BE2C (cell line): Measurements from ENCODE around the gene ADRM1.

Source experiments
- DNase-seq: peaks from one replicate; pipeline ENCODE4 v3.0.0-alpha.2; 2020
- H3K27me3 ChIP-seq: fragments of 250-450 bp; sonication (Bioruptor Pico); 2 replicates; pipeline ENCODE4 v1.5.1; 2020; ENCODE audit warnings: mild to moderate bottlenecking
- H3K36me3 ChIP-seq: fragments of 250-450 bp; sonication (Bioruptor Pico); 2 replicates; pipeline ENCODE4 v1.5.1; 2020; ENCODE audit warnings: mild to moderate bottlenecking
- H3K4me1 ChIP-seq: fragments of 250-450 bp; sonication (Bioruptor Pico); 2 replicates; pipeline ENCODE4 v1.5.1; 2020
- H3K4me3 ChIP-seq: 2 replicates; pipeline ENCODE4 v1.5.1; 2011; ENCODE audit warnings: low read depth, low read length
- H3K9me3 ChIP-seq: fragments of 250-450 bp; sonication (Bioruptor Pico); 2 replicates; pipeline ENCODE4 v1.5.1; 2020
- TF ChIP-seq, protein P1 (sequence below): IDR thresholded peaks from 2 replicates; pipeline ENCODE4 v1.5.1; 2012; ENCODE audit warnings: mild to moderate bottlenecking, low read depth, low read length

ADRM1 gene

DNA sequence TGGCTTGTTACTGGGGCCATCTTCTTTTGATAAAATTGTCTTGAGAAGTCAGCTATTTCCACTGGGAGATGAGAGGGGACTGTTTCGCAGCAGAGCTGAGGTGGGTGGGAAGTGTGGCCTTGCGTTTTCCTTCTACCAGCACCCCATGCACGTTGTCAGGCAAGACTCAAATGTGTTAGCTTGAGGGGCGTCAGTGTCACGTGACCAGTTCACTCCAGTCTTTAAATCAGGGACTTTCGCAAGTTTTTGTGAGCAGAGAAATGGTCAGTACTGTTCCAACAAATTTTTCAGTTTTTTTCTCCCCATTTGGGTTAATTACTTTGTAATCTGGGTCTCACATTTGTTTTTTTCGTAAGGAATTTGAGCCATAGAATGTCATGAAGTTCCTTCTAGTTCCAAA, 20.7 kb upstream of the ADRM1 start:
- Histone ChIP-seq H3K4me1 (peaks cover 11% of the 10 kb centered on the region), H3K9me3 (no peaks in the 10 kb centered on the region), H3K27me3 (no peaks in the 10 kb centered on the region), H3K36me3 (peaks cover 23% of the 10 kb centered on the region), H3K4me3 (no peak overlapping the region)
- DNase-seq, result no peak
- TF ChIP-seq, protein P1, sequence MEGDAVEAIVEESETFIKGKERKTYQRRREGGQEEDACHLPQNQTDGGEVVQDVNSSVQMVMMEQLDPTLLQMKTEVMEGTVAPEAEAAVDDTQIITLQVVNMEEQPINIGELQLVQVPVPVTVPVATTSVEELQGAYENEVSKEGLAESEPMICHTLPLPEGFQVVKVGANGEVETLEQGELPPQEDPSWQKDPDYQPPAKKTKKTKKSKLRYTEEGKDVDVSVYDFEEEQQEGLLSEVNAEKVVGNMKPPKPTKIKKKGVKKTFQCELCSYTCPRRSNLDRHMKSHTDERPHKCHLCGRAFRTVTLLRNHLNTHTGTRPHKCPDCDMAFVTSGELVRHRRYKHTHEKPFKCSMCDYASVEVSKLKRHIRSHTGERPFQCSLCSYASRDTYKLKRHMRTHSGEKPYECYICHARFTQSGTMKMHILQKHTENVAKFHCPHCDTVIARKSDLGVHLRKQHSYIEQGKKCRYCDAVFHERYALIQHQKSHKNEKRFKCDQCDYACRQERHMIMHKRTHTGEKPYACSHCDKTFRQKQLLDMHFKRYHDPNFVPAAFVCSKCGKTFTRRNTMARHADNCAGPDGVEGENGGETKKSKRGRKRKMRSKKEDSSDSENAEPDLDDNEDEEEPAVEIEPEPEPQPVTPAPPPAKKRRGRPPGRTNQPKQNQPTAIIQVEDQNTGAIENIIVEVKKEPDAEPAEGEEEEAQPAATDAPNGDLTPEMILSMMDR, result no peak

DNA sequence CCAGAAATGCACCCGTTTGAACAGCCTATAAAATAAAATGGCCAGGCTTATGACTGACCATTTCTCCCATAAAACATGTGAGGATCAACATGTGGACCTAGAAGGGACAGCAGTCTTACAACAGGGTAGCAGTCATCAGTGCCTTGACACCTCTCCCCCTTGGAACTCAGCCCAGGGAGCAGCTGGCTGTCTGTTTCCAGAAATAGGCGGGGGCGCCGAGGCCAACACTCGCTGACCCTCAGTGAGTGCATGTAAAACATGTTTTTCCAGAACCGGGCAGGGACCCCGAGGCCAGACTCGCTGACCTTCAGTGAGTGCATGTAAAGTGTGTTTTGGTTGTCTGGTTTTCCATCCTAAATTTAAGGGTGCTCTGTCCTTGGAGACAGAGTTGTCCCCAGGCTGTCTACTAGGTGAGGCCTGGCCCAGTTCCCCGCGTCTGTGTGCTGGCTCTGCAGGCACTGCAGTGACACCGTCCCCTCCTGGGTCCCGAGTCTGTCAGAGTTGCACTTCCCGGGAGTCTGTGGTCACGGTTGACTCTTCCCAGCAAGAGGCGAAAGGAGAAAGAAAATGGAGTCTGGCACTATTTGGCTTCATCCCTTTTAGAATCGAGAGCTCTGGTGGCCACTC, 19.8 kb upstream of the ADRM1 start:
- Histone ChIP-seq H3K4me1 (peaks cover 11% of the 10 kb centered on the region), H3K27me3 (no peaks in the 10 kb centered on the region), H3K36me3 (peaks cover 23% of the 10 kb centered on the region), H3K9me3 (no peaks in the 10 kb centered on the region), H3K4me3 (no peak overlapping the region)
- TF ChIP-seq, protein P1, result no peak
- peak; percentile 53 for DNase-seq

DNA sequence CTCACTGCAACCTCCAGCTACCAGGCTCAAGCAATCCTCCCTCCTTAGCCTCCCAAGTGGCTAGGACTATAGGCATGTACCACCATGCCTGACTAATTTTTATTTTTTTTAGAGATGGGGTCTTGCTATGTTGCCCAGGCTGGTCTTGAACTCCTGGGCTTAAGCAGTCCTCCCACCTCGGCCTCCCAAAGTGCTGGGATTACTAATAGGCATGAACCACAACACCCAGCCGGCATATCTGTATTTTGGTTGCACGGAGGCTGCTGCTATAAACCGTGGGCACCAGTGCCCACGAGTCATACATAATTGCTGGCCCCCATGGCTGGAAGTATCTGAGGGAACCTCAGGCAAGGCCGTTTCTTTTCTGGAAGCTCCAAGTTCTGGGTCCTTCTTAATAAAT, 18.3 kb upstream of the ADRM1 start:
- no peak for DNase-seq
- Histone ChIP-seq H3K4me1 (peaks cover 11% of the 10 kb centered on the region), H3K9me3 (no peaks in the 10 kb centered on the region), H3K4me3 (no peak overlapping the region), H3K27me3 (no peaks in the 10 kb centered on the region), H3K36me3 (peaks cover 18% of the 10 kb centered on the region)
- TF ChIP-seq, protein P1, result no peak

DNA sequence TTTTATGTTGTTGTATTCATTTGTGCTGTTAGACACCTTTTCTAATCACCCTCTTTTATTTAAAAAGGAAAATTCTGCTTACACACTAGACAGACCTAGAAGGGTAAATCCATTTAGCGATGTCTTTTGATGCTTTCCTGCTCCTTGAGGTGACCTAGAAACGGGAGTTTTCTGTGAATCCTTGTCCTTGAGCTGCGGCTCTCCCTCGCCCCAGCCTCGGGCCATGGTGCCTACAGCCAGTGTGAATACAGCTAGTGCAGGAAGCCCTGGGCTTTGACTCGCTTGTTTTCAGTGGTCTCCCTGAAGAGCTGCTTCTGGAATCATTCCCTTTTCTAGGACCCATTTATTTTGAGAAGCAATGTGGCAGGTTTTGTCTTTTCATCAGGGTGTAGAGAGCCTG, 17.6 kb upstream of the ADRM1 start:
- TF ChIP-seq, protein P1, result no peak
- DNase-seq, result no peak
- H3K27me3 ChIP-seq, result no peaks in the 10 kb centered on the region
- H3K4me1 ChIP-seq, result peaks cover 11% of the 10 kb centered on the region
- peaks cover 12% of the 10 kb centered on the region for H3K36me3 ChIP-seq
- H3K4me3 ChIP-seq, result no peak overlapping the region
- no peaks in the 10 kb centered on the region for H3K9me3 ChIP-seq

DNA sequence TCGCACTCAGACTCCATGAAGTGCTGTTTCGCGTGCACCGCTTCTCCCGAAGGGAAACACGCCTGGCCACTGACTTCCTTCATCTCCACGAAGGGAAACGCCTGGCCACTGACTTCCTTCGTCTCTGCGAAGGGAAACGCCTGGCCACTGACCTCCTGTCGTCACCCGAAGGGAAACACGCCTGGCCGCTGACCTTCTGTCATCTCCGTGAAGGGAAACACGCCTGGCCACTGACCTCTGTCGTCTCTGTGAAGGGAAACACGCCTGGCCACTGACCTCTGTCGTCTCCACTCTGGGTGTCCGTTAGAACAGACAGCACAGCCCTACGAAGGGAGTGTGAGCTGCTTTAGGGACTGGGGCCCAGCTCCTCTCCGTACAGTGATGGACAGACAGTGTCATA, 17.1 kb upstream of the ADRM1 start:
- TF ChIP-seq, protein P1, result no peak
- Histone ChIP-seq H3K4me3 (no peak overlapping the region), H3K4me1 (peaks cover 11% of the 10 kb centered on the region), H3K9me3 (no peaks in the 10 kb centered on the region), H3K27me3 (no peaks in the 10 kb centered on the region), H3K36me3 (peaks cover 12% of the 10 kb centered on the region)
- no peak for DNase-seq

DNA sequence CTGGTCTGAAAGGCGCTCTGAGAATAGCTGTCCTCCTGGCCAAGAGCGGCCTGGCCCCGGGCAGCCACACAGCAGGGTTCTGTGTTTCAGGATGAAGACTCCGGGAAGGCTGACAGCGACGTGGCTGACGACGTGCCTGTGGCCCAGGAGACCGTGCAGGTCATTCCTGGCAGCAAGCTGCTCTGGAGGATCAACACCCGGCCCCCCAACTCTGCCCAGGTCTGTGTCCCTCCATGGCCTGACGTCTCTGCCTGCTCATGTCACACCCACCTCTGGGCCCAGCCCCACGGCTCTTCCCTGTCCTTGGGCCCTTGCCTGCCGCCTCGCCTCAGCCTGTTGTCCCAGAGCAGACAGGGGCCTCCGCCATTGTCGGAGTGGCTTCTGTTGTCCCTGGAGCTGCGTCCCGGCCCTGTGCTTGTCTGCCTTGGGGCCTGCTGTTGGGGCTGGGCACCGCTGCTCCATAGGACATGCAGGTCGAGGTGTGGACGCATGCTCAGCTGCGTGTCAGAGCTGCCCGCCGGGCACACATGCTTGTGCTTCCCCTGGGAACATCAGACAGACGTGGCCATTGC, 16.2 kb upstream of the ADRM1 start:
- no peak overlapping the region for H3K4me3 ChIP-seq
- peak; percentile 83 for DNase-seq
- H3K36me3 ChIP-seq, result peaks cover 5% of the 10 kb centered on the region
- H3K27me3 ChIP-seq, result no peaks in the 10 kb centered on the region
- peaks cover 11% of the 10 kb centered on the region for H3K4me1 ChIP-seq
- no peaks in the 10 kb centered on the region for H3K9me3 ChIP-seq
- TF ChIP-seq, protein P1, result no peak
